CD14-positive monocyte (primary cell): ENCODE data around the gene GRAMD1A. TPM values are rescaled to one million over a fixed set of nuclear protein-coding genes. Genes with fewer than 3 reads are reported as not detected.

ENCODE experiments used
- DNase-seq, 3 donors: peaks; one replicate each; pipeline ENCODE4 v3.0.0-alpha.2; 2011 to 2022
- H2AFZ ChIP-seq: 2 replicates; pipeline ENCODE4 v1.6.0; 2012; ENCODE audit warnings: mild to moderate bottlenecking, low read depth, low read length, inconsistent platforms; ENCODE audit not compliant: insufficient read depth, poor library complexity, severe bottlenecking
- H3K27ac ChIP-seq, 2 donors: 1 replicate in 1 of 2; 2 replicates in 1 of 2; pipeline ENCODE4 v1.5.1; 2012 to 2013; ENCODE audit warnings: low read length in 2 of 2, control low read depth in 1 of 2, inconsistent platforms in 1 of 2, low read depth in 1 of 2, mild to moderate bottlenecking in 1 of 2
- H3K27me3 ChIP-seq, 2 donors: one replicate each; pipeline versions ENCODE4 v1.6.0 to v1.6.1; 2011 to 2013; ENCODE audit warnings: low read length in 2 of 2; ENCODE audit not compliant: control insufficient read depth in 2 of 2, insufficient read depth in 2 of 2
- H3K36me3 ChIP-seq, 2 donors: replicated peaks in 1 of 2; 1 replicate in 1 of 2; 2 replicates in 1 of 2; pipeline versions ENCODE4 v1.5.1 to v1.6.1; 2012 to 2013; ENCODE audit warnings: low read length in 2 of 2, control low read depth in 1 of 2, inconsistent platforms in 1 of 2, mild to moderate bottlenecking in 1 of 2; ENCODE audit not compliant: insufficient read depth in 2 of 2, control insufficient read depth in 1 of 2
- H3K4me1 ChIP-seq, 2 donors: 1 replicate in 1 of 2; 2 replicates in 1 of 2; pipeline versions ENCODE4 v1.5.1 to v1.6.1; 2012 to 2013; ENCODE audit warnings: low read length in 2 of 2, control low read depth in 1 of 2, inconsistent platforms in 1 of 2, mild to moderate bottlenecking in 1 of 2, moderate library complexity in 1 of 2; ENCODE audit not compliant: insufficient read depth in 2 of 2, control insufficient read depth in 1 of 2
- H3K4me2 ChIP-seq: replicated peaks from 2 replicates; pipeline ENCODE3; 2012; ENCODE audit warnings: low read length, moderate library complexity, mild to moderate bottlenecking; ENCODE audit not compliant: poor library complexity, severe bottlenecking; ENCODE audit errors: extremely low read depth
- H3K4me3 ChIP-seq, 3 experiments: fragments of 200-600 bp in 1 of 3; sonication (generic) in 1 of 3; replicated peaks in 1 of 3; 1 replicate in 2 of 3; 2 replicates in 1 of 3; pipeline ENCODE4 v1.5.1; 2011 to 2013; ENCODE audit warnings: low read length in 3 of 3, mild to moderate bottlenecking in 3 of 3, control low read depth in 2 of 3, low read depth in 2 of 3, inconsistent platforms in 1 of 3, moderate library complexity in 1 of 3
- H3K79me2 ChIP-seq: 2 replicates; pipeline ENCODE4 v1.6.0; 2012; ENCODE audit warnings: mild to moderate bottlenecking, control low read depth, inconsistent platforms, low read length, moderate library complexity; ENCODE audit not compliant: insufficient read depth
- H3K9ac ChIP-seq: 2 replicates; pipeline ENCODE4 v1.6.0; 2017; ENCODE audit warnings: low read length, mild to moderate bottlenecking; ENCODE audit not compliant: insufficient read depth, poor library complexity, severe bottlenecking
- H3K9me3 ChIP-seq, 2 donors: replicated peaks in 1 of 2; 1 replicate in 1 of 2; 2 replicates in 1 of 2; pipeline versions ENCODE4 v1.5.1 to v1.6.1; 2012 to 2013; ENCODE audit warnings: low read length in 2 of 2, control low read depth in 1 of 2; ENCODE audit not compliant: control insufficient read depth in 1 of 2, insufficient read depth in 1 of 2
- H4K20me1 ChIP-seq: 2 replicates; pipeline ENCODE4 v1.6.0; 2012; ENCODE audit warnings: mild to moderate bottlenecking, low read length, control low read depth, moderate library complexity; ENCODE audit not compliant: insufficient read depth
- H3K27ac Mint-ChIP-seq, 7 donors: one replicate each; pipeline ENCODE4 v1.8.0; 2020; ENCODE audit warnings: mild to moderate bottlenecking in 7 of 7, mixed read lengths in 7 of 7, moderate library complexity in 6 of 7, inconsistent platforms in 2 of 7
- H3K27me3 Mint-ChIP-seq, 3 donors: one replicate each; pipeline ENCODE4 v1.8.0; 2021 to 2022; ENCODE audit warnings: low read depth in 3 of 3, mild to moderate bottlenecking in 3 of 3, mixed read lengths in 3 of 3, moderate library complexity in 3 of 3, inconsistent platforms in 1 of 3
- H3K36me3 Mint-ChIP-seq, 2 donors: one replicate each; pipeline ENCODE4 v1.8.0; 2020; ENCODE audit warnings: mixed read lengths in 2 of 2, inconsistent platforms in 1 of 2, mild to moderate bottlenecking in 1 of 2
- H3K4me1 Mint-ChIP-seq: one replicate; pipeline ENCODE4 v1.8.0; 2020; ENCODE audit warnings: mild to moderate bottlenecking, mixed read lengths
- H3K4me3 Mint-ChIP-seq, 2 donors: one replicate each; pipeline ENCODE4 v1.8.0; 2020; ENCODE audit warnings: mild to moderate bottlenecking in 2 of 2, mixed read lengths in 2 of 2, moderate library complexity in 1 of 2
- H3K9me3 Mint-ChIP-seq, 7 donors: one replicate each; pipeline ENCODE4 v1.8.0; 2020 to 2022; ENCODE audit warnings: mixed read lengths in 7 of 7, mild to moderate bottlenecking in 6 of 7, moderate library complexity in 6 of 7, inconsistent platforms in 2 of 7
- WGBS: methylation state at CpG from one replicate; pipeline ENCODE4 v1.1.5; 2013; ENCODE audit warnings: missing lambda C conversion rate; ENCODE audit not compliant: insufficient coverage; 5-methylcytosine and 5-hydroxymethylcytosine counted together
- intact Hi-C, 2 donors: fragments of 100-400 bp; cut with micrococcal nuclease; formaldehyde crosslinking; loops; one replicate each; pipeline versions ENCODE4 v1.15.0 to v1.15.1; 2023
- polyA plus RNA-seq, 3 donors: library from polyadenylated mRNA; depleted of rRNA in 1 of 3; unstranded in 2 of 3; stranded (reverse) in 1 of 3; fragments of 300-500 nt in 2 of 3; fragments of >200 nt in 1 of 3; fragmentation: Illumina TruSeq in 2 of 3; gene quantifications; 1 replicate in 2 of 3; 2 replicates in 1 of 3; pipeline ENCODE4 v1.2.3, GENCODE V29; 2012 to 2021
- TF ChIP-seq, protein P1 (sequence below): fragments of 200-600 bp; IDR thresholded peaks from one replicate; pipeline ENCODE4 v1.8.0; 2022; ENCODE audit warnings: antibody characterized with exemption, mild to moderate bottlenecking

Gene GRAMD1A
- polyA plus RNA-seq, 3 donors: 9.3 to 73.9 (median 15.1) TPM

- Mint-ChIP-seq H3K9me3 (peaks cover 0 to 2% (median 0%) of the 10 kb centered on the region in 7 donors), H3K4me1 (peaks cover 33% of the 10 kb centered on the region), H3K36me3 (peaks cover 0 to 7% of the 10 kb centered on the region in 2 donors), H3K27ac (peak overlapping the region in 3 of 7 donors; percentile 18 to 32 (median 30)), H3K27me3 (peaks cover 28 to 47% (median 34%) of the 10 kb centered on the region in 3 donors), H3K4me3 (peak overlapping the region; percentile 80 to 90)
- H3K27ac ChIP-seq: no peak overlapping the region
- H4K20me1 ChIP-seq: no peaks in the 10 kb centered on the region
- H3K79me2 ChIP-seq: no peaks in the 10 kb centered on the region
- peak overlapping the region; percentile 1 to 75 (median 32) for H3K4me3 ChIP-seq
- H3K4me1 ChIP-seq: peaks cover 36 to 40% of the 10 kb centered on the region in 2 donors
- TF ChIP-seq, protein P1, sequence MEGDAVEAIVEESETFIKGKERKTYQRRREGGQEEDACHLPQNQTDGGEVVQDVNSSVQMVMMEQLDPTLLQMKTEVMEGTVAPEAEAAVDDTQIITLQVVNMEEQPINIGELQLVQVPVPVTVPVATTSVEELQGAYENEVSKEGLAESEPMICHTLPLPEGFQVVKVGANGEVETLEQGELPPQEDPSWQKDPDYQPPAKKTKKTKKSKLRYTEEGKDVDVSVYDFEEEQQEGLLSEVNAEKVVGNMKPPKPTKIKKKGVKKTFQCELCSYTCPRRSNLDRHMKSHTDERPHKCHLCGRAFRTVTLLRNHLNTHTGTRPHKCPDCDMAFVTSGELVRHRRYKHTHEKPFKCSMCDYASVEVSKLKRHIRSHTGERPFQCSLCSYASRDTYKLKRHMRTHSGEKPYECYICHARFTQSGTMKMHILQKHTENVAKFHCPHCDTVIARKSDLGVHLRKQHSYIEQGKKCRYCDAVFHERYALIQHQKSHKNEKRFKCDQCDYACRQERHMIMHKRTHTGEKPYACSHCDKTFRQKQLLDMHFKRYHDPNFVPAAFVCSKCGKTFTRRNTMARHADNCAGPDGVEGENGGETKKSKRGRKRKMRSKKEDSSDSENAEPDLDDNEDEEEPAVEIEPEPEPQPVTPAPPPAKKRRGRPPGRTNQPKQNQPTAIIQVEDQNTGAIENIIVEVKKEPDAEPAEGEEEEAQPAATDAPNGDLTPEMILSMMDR: no peak
- no peaks in the 10 kb centered on the region for H3K36me3 ChIP-seq
- H3K27me3 ChIP-seq: peaks cover 4 to 31% of the 10 kb centered on the region in 2 donors
- H2AFZ ChIP-seq: peak overlapping the region; percentile 70
- H3K9me3 ChIP-seq: no peaks in the 10 kb centered on the region
- intact Hi-C loops: no loop called here
- peak overlapping the region; percentile 87 for H3K4me2 ChIP-seq
- peak in 1 of 3 donors; percentile 4 for DNase-seq
- WGBS: under 1% methylated on average over 18 of the region's 39 CpGs
- H3K9ac ChIP-seq: peak overlapping the region; percentile 61
Observed at GRCh38 chr19:35039881-35040825, 40.0 kb downstream of the GRAMD1A start.

- Mint-ChIP-seq H3K36me3 (peaks cover 0 to 7% of the 10 kb centered on the region in 2 donors), H3K9me3 (peaks cover 0 to 2% (median 0%) of the 10 kb centered on the region in 7 donors), H3K27me3 (peaks cover 28 to 47% (median 36%) of the 10 kb centered on the region in 3 donors), H3K4me3 (peak overlapping the region; percentile 80 to 90), H3K4me1 (peaks cover 40% of the 10 kb centered on the region), H3K27ac (peak overlapping the region in 1 of 7 donors; percentile 30)
- WGBS: 5% methylated on average over 32 of the region's 36 CpGs
- Histone ChIP-seq H3K4me3 (peak overlapping the region; percentile 1 to 75 (median 32)), H3K4me2 (peak overlapping the region; percentile 87), H3K9ac (peak overlapping the region; percentile 61), H3K79me2 (no peaks in the 10 kb centered on the region), H3K9me3 (no peaks in the 10 kb centered on the region), H3K36me3 (no peaks in the 10 kb centered on the region), H3K27me3 (peaks cover 4 to 31% of the 10 kb centered on the region in 2 donors), H2AFZ (peak overlapping the region; percentile 70), H4K20me1 (no peaks in the 10 kb centered on the region), H3K4me1 (peaks cover 38 to 40% of the 10 kb centered on the region in 2 donors), H3K27ac (no peak overlapping the region)
- peak in 2 of 3 donors; percentile 5 to 24 for DNase-seq
- TF ChIP-seq, protein P1: no peak
- intact Hi-C loops: no loop called here
Observed at GRCh38 chr19:35040826-35041547, 40.9 kb downstream of the GRAMD1A start.
